Osteoblast (primary cell): ENCODE data around the gene NOD2. TPM values are rescaled to one million over a fixed set of nuclear protein-coding genes. Genes with fewer than 3 reads are reported as not detected.
A peak's percentile ranks its signal among the peaks of the same experiment; 100 is the strongest.

Experiments
- DNase-seq: peaks from one replicate; pipeline ENCODE4 v3.0.0; 2011; ENCODE audit warnings: low spot score, mixed read lengths; ENCODE audit not compliant: insufficient read length; ENCODE audit errors: missing footprints
- H2AFZ ChIP-seq: 2 replicates; pipeline ENCODE4 v1.6.0; 2011; ENCODE audit warnings: mild to moderate bottlenecking, low read length
- H3K27ac ChIP-seq: 2 replicates; pipeline ENCODE4 v1.5.1; 2011; ENCODE audit warnings: mild to moderate bottlenecking, low read depth, low read length, moderate library complexity
- H3K27me3 ChIP-seq: 2 replicates; pipeline ENCODE4 v1.6.0; 2012; ENCODE audit warnings: mild to moderate bottlenecking, control low read depth, inconsistent platforms, low read length, moderate library complexity; ENCODE audit not compliant: insufficient read depth
- H3K36me3 ChIP-seq: 2 replicates; pipeline ENCODE4 v1.5.1; 2011; ENCODE audit warnings: mild to moderate bottlenecking, low read length, control low read depth, moderate library complexity; ENCODE audit not compliant: insufficient read depth
- H3K4me1 ChIP-seq: 2 replicates; pipeline ENCODE4 v1.5.1; 2011; ENCODE audit warnings: mild to moderate bottlenecking, low read length, control low read depth, moderate library complexity; ENCODE audit not compliant: insufficient read depth
- H3K4me2 ChIP-seq: 2 replicates; pipeline ENCODE4 v1.6.0; 2011; ENCODE audit warnings: mild to moderate bottlenecking, low read length; ENCODE audit not compliant: insufficient read depth
- H3K4me3 ChIP-seq: fragments of 200-600 bp; sonication (generic); 3 replicates; pipeline ENCODE4 v1.5.1; 2012; ENCODE audit warnings: mild to moderate bottlenecking, low read length, inconsistent platforms; ENCODE audit not compliant: insufficient read depth
- H3K79me2 ChIP-seq: 2 replicates; pipeline ENCODE4 v1.6.0; 2012; ENCODE audit warnings: mild to moderate bottlenecking, low read length, control low read depth, inconsistent platforms; ENCODE audit not compliant: insufficient read depth
- H3K9me3 ChIP-seq: 2 replicates; pipeline ENCODE4 v1.5.1; 2011; ENCODE audit warnings: low read depth, low read length, control low read depth
- H4K20me1 ChIP-seq: 2 replicates; pipeline ENCODE4 v1.6.0; 2012; ENCODE audit warnings: mild to moderate bottlenecking, low read length, control low read depth; ENCODE audit not compliant: insufficient read depth
- total RNA-seq: library from RNA; depleted of rRNA; stranded (reverse); fragments of >200 nt; gene quantifications from 2 replicates; pipeline ENCODE4 v1.2.3, GENCODE V29; 2012
- TF ChIP-seq, protein P1 (sequence below): IDR thresholded peaks from 2 replicates; pipeline ENCODE4 v1.5.1; 2011; ENCODE audit warnings: mild to moderate bottlenecking, low read depth, low read length, moderate library complexity; ENCODE audit errors: extremely low read depth

Gene NOD2
- total RNA-seq, 1 donor: under 0.01 TPM

- Histone ChIP-seq H3K36me3 (no peaks in the 10 kb centered on the region), H3K4me2 (no peak overlapping the region), H3K79me2 (no peaks in the 10 kb centered on the region), H3K9me3 (peaks cover 12% of the 10 kb centered on the region), H3K4me3 (no peak overlapping the region), H3K27ac (no peak overlapping the region), H3K27me3 (peaks cover 2% of the 10 kb centered on the region), H3K4me1 (no peaks in the 10 kb centered on the region), H2AFZ (no peak overlapping the region), H4K20me1 (no peaks in the 10 kb centered on the region)
- TF ChIP-seq, protein P1, sequence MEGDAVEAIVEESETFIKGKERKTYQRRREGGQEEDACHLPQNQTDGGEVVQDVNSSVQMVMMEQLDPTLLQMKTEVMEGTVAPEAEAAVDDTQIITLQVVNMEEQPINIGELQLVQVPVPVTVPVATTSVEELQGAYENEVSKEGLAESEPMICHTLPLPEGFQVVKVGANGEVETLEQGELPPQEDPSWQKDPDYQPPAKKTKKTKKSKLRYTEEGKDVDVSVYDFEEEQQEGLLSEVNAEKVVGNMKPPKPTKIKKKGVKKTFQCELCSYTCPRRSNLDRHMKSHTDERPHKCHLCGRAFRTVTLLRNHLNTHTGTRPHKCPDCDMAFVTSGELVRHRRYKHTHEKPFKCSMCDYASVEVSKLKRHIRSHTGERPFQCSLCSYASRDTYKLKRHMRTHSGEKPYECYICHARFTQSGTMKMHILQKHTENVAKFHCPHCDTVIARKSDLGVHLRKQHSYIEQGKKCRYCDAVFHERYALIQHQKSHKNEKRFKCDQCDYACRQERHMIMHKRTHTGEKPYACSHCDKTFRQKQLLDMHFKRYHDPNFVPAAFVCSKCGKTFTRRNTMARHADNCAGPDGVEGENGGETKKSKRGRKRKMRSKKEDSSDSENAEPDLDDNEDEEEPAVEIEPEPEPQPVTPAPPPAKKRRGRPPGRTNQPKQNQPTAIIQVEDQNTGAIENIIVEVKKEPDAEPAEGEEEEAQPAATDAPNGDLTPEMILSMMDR: no peak
- DNase-seq: peak; percentile 85
Observed at GRCh38 chr16:50675686-50676610, 17.5 kb upstream of the NOD2 start.

DNA sequence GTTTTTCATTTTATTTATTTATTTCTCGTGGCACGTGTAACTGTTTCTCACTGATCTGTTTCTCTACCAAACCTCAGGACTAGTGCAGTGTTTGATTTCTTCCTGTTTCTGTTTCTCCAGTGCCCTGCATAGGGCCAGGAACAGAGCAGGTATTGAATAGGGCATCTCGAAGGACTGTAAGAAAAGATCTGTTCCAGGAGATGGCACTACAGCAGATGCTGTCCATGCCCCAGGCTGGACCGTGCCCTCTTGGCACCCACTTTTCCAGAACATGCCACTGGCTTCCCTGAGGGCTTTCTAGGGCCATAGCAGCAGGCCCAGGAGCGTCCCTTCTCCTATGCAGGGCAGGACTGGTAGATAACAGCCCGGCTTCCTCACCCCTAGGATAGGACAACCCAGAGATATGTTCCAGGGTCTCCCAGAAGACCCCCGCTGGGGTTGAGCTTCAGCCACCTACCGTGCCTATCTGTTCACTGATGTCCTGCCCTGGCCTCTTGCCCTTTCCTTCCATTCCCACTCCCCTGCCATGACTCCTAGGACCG is 16.7 kb upstream of the NOD2 start:
- TF ChIP-seq, protein P1: no peak

DNA sequence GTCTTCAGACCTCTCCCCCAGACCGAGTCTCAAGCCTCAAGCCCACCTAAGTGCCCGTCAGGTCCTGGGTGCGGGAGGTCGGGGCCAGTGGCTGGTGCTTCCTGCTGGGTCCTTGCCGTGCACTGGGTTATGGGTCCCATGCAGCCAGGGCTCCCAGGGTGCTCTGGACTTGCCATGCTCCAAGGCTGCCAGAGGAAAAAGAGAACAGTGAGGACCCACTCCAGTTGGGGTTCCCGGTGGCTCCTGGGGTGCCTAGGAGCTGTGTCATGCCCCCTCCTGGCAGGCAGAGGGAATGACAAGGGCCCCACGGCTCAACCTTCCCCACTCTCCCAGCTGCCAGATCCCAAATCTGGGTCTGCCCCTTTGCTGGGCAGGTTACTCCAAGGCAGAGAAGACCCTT is 16.1 kb upstream of the NOD2 start:
- H4K20me1 ChIP-seq: no peaks in the 10 kb centered on the region
- H3K4me1 ChIP-seq: no peaks in the 10 kb centered on the region
- H3K27ac ChIP-seq: no peak overlapping the region
- TF ChIP-seq, protein P1: peak; percentile 34
- no peak overlapping the region for H3K4me3 ChIP-seq
- DNase-seq: peak; percentile 80
- H2AFZ ChIP-seq: no peak overlapping the region
- H3K4me2 ChIP-seq: no peak overlapping the region
- H3K27me3 ChIP-seq: peaks cover 2% of the 10 kb centered on the region
- no peaks in the 10 kb centered on the region for H3K79me2 ChIP-seq
- no peaks in the 10 kb centered on the region for H3K36me3 ChIP-seq
- H3K9me3 ChIP-seq: peaks cover 2% of the 10 kb centered on the region

More for the DNA sequence above, 16.7 kb upstream of the NOD2 start:
- H3K4me3 ChIP-seq: no peak overlapping the region
- H4K20me1 ChIP-seq: no peaks in the 10 kb centered on the region
- H3K79me2 ChIP-seq: no peaks in the 10 kb centered on the region
- peaks cover 2% of the 10 kb centered on the region for H3K27me3 ChIP-seq
- H3K36me3 ChIP-seq: no peaks in the 10 kb centered on the region
- peaks cover 7% of the 10 kb centered on the region for H3K9me3 ChIP-seq
- H3K27ac ChIP-seq: no peak overlapping the region
- no peak overlapping the region for H2AFZ ChIP-seq
- no peaks in the 10 kb centered on the region for H3K4me1 ChIP-seq
- no peak overlapping the region for H3K4me2 ChIP-seq
- peak; percentile 57 for DNase-seq

DNA sequence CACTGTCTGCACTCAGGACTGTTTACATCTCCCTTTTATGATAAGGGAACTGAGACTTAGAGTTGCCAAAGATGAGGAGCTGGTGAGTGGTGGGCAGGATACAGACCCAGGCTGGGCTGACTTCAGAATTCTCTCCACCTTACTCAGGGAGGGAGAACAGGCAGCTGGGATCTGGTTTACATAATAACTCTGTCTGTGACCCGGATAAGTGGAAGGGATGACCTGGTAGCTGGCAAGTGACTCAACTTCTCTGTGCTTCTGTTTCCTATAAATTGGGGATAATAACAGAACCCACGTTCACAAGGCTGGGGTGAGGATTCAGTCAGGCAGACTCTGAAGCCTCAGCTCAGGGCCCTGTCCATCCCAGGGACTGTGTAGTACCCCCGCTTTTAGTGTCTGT is 14.9 kb upstream of the NOD2 start:
- no peaks in the 10 kb centered on the region for H3K9me3 ChIP-seq
- no peak for DNase-seq
- H4K20me1 ChIP-seq: no peaks in the 10 kb centered on the region
- H3K27me3 ChIP-seq: peaks cover 2% of the 10 kb centered on the region
- no peaks in the 10 kb centered on the region for H3K79me2 ChIP-seq
- no peak overlapping the region for H2AFZ ChIP-seq
- no peak overlapping the region for H3K27ac ChIP-seq
- TF ChIP-seq, protein P1: no peak
- H3K4me3 ChIP-seq: no peak overlapping the region
- no peaks in the 10 kb centered on the region for H3K36me3 ChIP-seq
- H3K4me2 ChIP-seq: no peak overlapping the region
- no peaks in the 10 kb centered on the region for H3K4me1 ChIP-seq
